Activated CD4-positive, CD25-positive, alpha-beta regulatory T cell (primary cell): ENCODE results near the gene COX4I2.
"Not testable (repeated sequence)": the region's sequence is repeated elsewhere in the genome, so short reads cannot be mapped to it uniquely, and the experiment has no call there.

Experiments
- DNase-seq, 4 experiments: peaks; one replicate each; lab custom pipeline; 2025; lab: John Stamatoyannopoulos, UW

Gene COX4I2

DNA sequence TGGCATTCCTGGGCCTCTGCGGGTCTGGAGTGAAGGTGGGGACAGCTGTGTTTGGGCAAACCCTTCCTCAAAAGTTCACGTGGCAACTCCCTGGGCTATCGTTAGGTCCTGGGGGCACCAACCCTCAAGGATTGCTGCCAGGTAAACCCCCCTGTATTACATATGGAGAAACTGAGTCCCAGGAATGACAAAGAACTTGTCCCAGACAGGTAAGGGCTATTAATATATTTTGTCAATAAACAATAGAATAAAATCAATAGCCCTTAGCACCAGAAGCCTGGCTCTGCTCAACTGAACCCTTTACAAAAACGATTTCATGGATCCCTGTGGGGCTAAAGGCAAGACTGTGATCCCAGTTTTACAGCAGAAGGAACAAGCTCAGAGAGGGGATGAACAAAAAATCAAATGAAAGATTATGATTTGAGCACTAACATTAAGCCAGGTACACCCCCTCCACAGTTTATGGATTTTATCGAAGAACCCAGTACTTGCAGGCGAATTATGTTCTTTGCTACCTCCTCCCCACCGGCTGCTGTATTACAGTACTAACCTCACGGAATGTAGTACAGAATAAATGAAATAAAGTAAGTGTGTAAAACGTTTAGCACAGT is 30.0 kb upstream of the COX4I2 start:
- no peak for DNase-seq

DNA sequence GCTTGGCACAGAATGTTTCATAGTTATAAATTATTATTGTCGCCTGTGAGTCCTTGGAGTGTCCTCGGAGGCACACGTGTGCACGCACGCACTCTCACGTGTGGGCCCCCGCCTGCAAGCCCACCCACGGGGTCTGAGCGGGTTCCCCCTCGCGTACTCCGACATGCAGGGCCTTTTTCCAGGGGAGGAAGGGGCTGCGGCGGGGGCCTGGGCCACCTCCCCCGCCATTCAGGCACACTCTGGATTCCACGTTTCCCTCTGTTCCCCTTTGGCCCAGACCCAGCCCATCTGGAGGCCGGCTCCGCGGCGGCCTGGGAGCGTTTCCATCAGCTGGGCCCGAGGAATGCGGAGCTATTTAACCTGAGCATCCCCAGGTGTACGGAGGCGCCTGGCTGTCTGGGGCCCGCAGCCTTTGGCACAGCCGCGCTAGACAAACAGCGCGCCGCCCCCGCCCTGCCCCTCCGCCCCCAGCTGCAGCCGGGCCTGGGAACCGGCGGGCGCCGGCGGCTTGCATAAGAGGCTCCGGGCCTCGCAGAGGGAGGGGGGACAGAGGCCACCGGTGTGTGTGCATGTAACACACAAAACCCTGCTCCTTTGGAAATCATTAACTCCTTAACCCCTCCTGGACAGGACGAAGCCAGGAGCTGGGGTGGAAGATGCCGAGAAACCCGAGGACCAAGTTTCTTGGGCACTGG is 29.3 kb upstream of the COX4I2 start:
- no peak for DNase-seq

DNA sequence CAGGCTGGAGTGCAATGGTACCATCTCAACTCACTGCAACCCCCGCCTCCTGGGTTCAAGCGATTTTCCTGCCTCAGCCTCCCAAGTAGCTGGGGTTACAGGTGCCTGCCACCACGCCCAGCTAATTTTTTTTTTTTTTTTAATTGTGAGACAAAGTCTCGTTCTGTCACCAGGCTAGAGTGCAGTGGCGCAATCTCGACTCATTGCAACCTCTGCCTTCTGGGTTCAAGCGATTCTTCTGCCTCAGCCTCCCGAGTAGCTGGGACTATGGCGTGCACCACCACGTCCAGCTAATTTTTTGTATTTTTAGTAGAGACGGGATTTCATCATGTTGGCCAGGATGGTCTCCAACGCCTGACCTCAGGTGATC is 25.5 kb upstream of the COX4I2 start:
- not testable (repeated sequence) for DNase-seq

DNA sequence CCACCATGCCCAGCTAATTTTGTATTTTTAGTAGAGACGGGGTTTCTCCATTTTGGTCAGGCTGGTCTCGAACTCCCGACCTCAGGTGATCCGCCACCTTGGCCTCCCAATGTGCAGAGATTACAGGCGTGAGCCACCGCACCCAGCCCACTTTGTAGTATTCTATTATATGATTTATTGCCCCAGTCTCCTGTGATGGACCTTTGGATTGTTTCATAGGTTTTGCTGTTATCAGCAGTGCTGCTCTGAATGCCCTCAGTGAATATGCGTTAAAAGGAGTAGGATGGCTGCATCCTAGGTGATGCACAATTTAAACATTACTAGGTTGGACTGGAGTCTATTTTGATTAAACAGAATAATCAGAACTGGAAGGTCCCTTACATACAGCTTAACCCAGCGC is 22.3 kb upstream of the COX4I2 start:
- DNase-seq = no peak

DNA sequence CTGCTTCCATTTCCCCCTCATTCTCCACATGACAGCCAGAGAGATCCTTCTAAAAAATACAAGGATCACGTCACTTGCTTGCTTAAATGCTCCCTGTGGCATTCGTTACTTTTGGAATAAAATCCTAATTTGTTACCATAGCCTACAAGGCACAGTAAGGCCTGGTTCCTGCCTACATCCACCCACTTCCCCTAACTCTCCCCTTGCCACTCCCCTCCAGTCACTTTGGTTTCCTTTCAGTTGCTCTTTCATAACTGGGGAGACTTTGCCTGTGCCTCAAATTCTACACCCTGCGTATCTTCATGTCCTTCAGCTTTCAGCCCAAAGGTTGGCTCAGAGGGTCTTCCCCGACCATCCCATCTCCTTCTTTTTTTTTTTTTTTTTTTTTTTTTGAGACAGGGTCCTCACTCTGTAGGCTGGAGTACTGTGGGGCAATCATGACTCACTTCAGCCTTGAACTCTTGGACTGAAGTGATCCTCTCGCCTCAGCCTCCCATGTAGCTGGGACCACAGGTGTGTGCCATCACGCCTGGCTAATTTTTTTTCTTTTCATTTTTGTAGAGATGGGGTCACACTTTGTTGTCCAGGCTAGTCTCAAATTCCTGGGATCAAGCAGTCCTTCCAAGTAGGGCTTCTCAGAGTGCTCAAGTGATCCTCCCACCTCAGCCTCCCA is 20.1 kb upstream of the COX4I2 start:
- no peak for DNase-seq

DNA sequence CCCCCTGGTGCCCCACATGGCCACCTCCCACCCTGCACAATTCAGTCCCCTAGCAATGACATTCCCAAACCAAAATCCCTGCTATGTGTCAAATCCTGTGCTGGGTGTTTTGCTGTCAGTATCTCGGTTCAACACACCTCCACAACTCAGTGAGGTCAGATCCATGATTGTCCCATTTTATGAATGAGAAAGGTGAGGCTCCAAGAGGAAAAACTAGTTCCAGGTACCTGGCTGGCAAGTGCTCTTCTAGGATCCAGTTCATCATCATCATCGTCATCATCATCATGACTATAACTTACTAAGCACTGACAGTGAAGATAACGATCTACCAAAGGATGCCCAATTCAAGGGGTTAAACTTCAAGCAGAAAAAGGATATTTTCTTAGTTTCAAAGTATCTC is 17.5 kb upstream of the COX4I2 start:
- no peak for DNase-seq

DNA sequence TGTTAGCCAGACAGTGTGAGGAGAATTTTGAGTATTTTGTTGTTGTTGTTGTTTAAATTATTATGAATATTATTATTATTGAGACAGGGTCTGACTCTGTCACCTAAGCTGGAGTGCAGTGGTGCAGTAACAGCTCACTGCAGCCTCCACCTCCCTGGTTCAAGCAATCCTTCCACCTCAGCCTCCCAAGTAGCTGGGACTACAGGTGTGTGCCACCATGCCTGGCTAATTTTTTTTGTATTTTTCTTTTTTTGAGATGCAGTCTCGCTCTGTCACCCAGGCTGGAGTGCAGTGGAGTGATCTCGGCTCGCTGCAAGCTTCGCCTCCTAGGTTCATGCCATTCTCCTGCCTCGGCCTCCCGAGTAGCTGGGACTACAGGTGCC is 14.6 kb upstream of the COX4I2 start:
- not testable (repeated sequence) for DNase-seq

DNA sequence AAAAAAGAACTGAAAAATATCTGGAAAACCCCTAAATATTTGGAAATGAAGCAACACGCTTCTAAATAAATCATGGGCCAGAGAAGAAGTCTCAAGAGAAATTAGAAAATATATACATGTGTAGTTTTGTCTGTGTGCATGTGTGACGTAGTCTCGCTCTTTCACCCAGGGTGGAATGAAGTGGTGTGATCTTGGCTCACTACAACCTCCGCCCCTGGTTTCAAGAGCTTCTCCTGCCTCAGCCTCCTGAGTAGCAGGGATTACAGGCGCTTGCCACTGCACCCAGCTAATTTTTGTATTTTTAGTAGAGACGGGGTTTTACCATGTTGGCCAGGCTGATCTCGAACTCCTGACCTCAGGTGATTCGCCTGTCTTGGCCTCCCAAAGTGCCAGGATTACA is 11.2 kb upstream of the COX4I2 start:
- not testable (repeated sequence) for DNase-seq

DNA sequence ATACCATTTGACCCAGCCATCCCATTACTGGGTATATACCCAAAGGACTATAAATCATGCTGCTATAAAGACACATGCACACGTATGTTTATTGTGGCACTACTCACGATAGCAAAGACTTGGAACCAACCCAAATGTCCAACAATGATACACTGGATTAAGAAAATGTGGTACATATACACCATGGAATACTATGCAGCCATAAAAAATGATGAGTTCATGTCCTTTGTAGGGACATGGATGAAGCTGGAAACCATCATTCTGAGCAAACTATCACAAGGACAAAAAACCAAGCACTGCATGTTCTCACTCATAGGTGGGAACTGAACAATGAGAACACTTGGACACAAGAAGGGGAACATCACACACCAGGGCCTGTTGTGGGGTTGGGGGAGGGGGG is 9.7 kb upstream of the COX4I2 start:
- not testable (repeated sequence) for DNase-seq

DNA sequence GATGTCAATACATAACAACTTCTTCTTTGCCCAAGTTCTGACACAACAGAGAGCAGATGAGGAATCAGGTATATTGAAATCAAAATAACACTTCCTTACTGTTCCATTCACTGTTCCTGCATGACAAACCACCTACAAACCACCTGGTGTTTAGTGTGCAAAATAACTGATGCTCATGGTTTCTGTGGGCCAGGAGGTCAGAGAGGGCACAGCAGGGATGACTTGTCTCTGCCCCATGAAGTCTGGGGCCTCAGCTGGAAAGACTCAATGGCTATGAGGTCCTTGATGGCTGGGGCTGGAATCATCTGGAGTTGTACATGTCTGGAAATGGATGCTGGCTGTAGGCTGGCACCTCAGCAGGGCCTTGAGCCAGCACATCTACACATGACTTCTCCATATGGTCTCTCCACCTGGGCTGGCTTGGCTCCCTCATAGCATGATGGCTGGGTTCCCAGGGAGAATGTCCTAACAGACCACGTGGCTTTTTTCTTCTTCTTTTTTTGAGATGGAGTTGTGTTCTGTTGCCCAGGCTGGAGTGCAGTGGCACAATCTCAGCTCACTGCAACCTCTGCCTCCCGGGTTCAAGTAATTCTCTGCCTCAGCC is 7.4 kb upstream of the COX4I2 start:
- no peak for DNase-seq

DNA sequence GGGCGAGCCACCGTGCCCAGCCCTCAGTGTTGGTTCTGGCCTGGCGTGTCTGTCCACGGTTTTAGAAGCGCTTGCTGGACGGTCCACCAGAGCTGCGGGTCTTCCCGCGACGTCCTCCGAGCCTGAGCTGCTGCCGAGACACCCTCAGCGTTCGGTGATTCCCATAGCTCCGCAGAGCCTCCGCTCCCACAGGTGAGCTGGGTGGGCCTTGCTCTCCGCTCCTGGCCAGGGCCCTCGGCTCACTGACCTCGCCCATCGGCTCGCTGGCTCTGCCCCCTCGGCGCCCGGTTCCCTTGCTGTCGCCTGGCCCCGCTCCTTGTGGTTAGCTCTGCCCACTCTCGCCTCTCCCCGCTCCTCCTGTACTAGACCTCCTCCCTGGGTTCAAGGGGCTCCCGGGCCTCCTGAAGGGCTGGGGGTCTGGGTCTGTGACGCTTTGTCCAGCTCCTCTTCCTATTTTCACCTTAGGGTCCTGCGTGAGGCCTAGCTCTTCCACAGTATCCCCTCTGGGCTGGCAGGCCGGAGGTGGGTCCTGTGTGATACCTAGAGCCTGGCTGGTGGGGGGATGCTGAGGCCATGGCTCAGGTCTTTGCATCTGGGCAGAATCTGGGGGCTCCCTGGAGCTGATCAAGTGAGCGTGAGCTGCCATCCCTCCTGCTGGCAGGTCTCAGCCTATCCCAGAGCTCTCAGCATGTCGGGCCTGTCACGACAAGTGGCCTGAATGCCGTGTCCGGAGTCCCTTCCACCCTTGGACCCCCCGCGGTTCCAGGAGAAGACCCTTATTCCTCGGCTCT is 5.0 kb upstream of the COX4I2 start:
- no peak for DNase-seq

DNA sequence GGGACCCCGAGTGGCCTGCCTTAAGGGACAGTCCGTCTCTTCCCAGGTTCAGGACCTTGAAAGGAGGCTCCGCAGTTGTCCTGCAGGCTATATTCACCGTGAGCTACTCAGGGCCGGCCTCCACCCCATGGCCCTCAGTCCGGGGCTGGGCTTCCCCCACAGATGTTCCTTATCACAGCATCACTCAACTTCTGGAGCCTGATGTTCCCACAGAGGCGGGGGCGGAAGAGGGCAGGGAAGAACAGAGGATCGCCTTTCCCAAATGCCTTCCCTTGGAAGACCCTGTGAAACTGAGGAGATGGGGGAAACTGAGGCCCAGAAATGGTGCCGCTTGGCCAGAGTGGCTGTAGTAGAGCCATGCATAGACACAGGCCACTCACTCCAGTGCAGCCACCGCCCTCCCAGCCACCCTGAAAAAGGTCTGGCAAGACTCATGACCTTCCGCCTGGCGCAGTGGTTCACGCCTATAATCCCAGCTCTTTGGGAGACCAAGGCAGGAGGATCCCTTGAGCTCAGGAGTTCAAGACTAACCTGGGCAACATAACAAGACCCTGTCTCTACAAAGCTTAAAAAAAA is 4.3 kb upstream of the COX4I2 start:
- no peak for DNase-seq

DNA sequence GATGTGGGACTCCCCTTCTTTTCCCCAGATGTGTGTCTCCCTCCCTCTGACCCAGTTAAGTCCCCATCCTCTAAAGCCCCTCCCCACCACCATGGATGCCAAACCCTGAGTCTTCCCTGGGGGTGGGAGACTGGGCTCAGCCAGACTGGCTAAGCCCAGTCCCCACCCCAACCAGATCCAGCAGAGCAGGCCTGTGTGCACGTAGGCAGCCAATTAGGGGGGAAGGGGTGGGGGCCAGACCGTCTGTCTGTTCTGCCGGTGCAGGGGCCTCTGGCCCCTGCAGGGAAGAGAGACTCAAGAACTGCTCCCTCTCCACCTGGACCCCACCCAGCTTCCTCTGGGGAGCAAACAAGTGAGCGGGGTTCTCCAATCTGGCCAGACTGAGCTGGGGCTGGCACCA is 605 bp downstream of the COX4I2 start:
- no peak for DNase-seq

DNA sequence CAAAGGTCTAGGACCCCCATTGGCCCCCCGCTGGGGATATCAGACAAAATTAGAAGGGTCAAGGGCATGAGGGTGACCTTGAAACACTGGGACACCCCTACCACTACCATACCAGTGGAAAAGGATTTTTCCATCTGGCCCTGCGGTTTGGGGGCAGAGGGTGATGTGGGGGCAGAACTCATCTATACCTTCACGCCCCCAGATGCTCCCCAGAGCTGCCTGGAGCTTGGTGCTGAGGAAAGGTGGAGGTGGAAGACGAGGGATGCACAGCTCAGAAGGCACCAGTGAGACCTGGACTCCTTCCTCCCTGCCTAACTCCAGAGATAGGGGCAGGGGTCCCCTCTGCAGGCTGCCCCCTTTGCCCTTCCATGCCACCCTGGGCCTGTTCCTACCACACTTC is 1.1 kb downstream of the COX4I2 start:
- no peak for DNase-seq

DNA sequence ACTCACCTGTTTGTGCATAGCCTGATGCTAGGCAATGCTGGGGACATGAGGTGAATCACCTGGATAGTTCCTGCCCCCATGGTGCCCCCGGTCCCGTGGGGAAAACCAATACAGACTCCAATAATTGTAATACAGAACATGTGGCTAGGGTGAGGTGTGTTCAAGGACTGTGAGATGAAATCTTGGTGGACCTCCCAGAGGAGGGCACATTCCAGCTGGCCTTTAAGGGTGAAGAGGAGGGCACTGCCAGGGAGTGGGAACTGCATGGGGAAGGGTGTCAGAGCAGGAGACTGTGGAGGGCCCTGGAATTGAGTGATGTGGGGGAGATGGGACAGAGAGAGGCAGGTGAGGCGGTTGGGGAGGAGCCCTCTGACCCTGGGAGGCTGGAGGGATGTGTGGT is 2.5 kb downstream of the COX4I2 start:
- no peak for DNase-seq

DNA sequence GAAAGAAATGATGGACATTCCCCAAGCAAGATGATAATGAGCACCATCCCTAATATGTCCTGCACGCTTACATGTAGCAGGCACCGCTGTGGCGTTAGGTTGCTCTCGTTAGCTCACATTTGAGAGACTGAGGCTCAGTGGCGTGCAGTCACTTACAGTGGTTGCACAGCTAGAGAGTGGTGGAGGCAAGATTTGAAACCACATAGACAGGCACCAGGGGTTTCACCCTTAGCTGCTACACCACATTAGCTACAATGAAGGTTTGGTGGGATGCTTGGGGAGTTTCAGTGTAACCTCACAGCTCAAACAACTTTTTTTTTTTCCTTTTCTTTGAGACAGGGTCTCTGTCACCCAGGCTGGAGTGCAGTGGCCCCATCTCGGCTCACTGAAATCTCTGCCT is 3.7 kb downstream of the COX4I2 start:
- DNase-seq = no peak

DNA sequence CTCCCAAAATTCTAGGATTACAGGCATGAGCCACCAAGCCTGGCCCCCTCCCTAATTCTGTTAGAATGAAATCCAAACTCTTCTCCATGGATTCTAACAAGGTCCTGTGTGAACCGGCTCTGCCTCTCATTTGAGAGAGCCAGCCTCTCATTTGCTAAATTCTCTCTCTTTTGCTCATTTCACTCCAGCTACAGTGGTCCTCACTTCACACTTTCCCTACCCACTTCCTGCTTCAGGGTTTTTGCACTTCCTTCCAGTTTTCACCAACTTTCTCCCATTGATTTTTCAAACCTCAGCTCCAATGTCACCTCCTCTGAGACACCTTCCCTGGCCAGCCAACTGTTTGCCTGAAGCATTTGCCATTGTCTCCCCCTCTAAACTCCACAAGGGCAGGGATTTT is 5.1 kb downstream of the COX4I2 start:
- DNase-seq = no peak

DNA sequence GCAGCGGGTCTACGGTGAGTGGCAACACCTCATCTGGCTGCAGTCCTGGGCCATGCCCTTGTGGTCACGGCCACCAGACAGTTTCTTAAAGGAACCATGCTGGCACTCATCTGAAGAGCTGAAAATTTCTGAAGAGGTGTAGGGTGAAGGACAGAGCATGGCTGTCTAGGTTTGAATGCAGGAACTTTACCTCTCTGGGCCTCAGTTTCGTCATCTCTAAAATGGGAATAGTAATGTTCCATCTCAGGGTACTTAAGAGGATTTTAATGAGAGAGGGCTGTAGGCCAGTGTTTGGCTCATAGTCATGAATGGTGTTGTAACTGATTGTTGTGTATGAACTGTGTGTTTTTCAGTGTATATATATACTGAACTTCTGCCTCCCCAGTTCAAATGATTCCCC is 5.8 kb downstream of the COX4I2 start:
- DNase-seq = no peak

DNA sequence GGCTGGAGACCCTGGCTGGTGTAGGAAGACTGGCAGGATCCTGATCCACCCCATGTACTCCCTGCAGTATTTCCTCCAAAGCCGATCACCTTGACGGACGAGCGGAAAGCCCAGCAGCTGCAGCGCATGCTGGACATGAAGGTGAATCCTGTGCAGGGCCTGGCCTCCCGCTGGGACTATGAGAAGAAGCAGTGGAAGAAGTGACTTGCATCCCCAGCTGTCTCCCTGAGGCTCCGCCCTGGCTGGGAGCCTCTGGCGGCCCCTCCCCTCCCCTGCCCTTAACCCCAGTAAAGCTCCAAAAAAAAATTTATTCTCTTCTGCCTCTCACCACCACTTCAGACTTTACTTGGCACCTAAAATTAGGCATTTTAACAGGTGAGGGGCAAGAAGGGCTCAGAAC is 7.0 kb downstream of the COX4I2 start:
- DNase-seq = no peak

DNA sequence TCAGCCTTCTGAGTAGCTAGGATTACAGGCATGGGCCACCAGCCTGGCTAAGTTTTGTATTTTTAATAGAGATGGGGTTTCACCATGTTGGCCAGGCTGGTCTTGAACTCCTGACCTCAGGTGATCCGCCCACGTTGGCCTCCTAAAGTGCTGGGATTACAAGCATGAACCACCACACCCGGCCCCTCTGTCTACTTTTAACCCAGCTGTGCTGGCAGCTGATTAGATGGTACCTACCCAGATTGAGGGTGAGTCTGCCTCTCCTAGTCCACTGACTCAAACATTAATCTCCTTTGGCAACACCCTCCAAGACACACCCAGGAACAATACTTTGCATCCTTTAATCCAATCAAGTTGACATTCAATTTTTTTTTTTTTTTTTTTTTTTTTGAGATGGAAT is 10.4 kb downstream of the COX4I2 start:
- not testable (repeated sequence) for DNase-seq

DNA sequence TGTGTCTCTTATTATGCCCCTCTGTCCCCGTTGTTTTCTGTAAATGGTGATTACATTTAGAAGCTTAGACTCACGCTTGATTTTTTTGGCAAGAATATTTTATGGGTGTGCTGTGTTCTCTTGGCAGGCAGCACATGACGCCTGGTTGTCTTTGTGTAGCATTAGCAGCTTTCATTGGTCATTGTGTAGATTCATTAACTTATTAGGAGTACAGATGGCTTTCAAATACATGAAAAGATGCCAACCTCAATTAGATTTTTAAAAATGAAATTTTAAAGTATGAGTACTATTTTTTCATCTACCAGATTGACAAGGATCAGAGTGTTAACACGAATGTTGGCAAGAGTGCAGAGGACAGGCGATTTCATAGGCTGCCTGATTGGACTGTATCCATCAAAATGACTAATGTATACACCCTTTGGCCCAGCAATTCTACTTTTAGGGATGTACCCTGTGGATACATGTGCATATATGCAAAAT is 15.2 kb downstream of the COX4I2 start:
- no peak for DNase-seq

DNA sequence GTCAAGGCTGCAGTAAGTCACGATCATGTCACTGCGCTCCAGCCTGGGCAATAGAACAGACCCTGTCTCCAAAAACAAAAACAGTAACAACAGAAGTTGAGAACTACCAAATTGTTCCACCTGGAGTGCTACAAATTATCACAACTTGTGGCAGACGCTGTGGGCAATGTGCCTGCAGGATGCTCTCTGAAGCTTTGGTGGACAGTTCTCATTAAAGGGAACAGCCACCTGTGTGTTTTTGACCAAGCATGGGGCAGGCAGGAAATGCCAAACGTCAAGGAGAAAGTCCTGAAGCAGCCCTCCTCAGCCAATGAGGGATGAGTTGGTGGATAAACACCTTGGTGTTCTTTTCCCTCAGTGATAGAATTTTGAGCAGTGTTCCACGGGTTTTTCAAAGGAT is 15.8 kb downstream of the COX4I2 start:
- DNase-seq = no peak
